ENCODE measurements around the gene TLCD5.

TLCD5 gene

GRCh38 chr11:120307476-120307875 is 17.6 kb upstream of the TLCD5 start:
- DNase-seq (ENCODE audit: low read depth in 2 of 2), result no peak

DNA sequence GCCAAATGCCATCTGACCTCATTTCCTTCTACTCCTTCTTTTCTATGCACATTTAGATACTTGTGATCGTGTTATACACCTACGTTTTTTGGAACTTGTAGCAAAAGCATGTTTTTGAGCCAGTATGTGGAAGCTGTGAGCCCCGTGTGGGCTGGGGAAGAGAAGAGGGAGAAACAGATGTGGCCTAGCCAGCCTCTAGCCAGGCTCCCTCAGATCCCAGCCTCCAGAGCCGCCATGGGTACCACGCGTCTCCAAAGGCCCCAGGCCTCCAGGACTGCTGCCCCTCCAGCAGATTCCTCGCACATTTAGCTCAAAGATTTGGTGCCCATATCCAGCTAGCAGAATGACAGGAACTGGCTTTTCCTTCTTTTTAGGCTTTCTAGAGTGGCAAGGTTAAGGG is 17.0 kb upstream of the TLCD5 start:
- DNase-seq (ENCODE audit: low read depth in 2 of 2), result no peak

DNA sequence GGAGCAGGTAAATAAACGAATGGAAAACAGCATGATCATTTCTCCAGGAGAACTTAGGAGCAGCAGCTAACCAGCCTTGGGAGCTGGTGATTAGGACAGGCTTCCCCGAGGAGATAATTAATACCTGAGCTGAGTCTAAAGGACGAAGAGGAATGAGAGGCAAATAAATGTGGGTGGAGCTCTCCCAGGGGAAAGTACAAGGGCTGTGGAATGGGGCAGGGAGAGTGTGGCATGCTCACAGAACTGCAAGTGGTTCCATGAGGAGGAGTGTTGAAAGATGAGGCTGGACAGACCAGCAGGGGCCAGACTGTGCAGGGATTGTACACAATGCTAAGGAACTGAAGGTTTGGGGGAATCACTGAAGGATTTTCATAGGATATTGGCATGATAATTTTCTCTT is 14.2 kb upstream of the TLCD5 start:
- no peak for DNase-seq (ENCODE audit: low read depth in 2 of 2)

DNA sequence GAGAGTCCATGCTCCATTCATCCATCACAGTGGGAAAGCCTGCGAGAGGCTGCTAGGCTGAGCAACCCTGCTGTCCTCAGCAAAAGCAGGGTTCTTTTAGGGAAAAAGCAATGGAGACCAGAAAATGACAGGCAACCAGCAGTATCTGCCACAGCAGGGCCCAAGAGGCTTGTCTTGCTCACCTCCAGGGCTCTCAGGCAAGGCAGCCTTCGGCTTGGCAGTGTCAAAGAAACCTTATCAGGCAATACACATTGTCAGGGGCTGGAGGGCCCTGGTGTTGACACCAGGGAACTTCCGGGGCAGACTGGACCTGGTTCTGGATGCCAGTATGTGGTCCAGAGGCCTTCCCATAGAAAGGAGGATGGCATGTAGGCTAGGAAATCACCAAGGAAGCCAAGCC is 10.2 kb upstream of the TLCD5 start:
- DNase-seq (ENCODE audit: low read depth in 2 of 2), result no peak

DNA sequence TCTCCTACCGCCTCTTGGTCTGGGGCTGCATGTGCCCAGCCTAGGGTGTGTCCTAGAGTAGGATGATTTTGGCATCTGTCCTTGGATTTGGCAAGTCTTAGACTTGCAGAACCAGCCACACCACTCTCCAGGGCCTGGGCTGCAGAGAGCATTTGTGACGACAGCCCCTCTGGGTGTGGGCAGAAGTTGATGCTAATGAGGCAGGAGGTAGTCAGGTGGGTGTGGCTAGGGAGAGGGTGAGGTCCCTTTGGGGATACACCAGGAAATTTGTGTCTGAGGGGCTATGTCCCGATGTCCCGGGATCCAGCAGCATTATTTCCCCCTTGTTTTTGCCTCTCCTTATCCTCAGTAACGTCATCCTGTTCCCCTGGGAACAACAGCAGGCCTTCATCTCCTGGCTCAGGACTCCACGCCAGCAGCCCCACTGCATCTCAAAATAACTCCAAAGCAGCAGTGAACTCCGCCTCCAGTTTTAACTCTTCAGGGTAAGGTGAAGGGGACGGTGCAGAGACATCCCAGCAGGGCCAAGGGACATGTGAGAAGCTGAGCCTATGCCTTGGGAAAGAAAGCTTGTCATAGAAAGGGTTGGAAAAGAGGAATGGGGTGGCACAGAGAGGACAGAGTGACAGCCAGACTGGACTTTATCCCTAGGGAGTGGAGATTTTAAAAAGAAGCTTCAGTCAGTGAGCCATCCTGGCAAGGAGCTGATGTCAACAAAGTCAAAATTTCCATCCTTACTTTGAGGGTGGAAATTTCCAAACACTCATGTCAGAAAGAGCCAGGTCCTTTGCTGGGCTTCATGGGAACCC is 8.0 kb upstream of the TLCD5 start:
- DNase-seq (ENCODE audit: low read depth in 2 of 2), result no peak

GRCh38 chr11:120317689-120318480 is 7.2 kb upstream of the TLCD5 start:
- no peak for DNase-seq (ENCODE audit: low read depth in 2 of 2)

- DNase-seq (ENCODE audit: low read depth in 2 of 2), result no peak
Observed at GRCh38 chr11:120318906-120319305, 6.2 kb upstream of the TLCD5 start.

DNA sequence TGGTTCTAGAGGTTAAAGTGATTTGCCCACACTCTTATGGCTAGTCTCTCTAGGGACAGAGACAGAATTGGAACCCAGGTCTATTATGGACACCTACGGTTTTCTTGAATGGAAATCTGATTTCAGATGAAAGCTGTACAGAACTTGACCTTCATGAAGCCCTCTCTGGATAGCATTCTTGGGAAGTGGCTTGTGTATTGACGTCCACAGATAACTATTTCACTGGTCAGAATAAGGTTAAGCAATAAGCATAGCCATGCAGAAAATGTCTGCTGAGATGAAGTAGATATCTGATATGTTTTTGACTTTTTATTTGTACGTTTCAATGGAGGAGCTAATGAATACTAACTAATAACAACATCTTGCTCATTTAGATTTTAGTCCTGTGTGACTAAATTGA is 1.1 kb downstream of the TLCD5 start:
- no peak for DNase-seq (ENCODE audit: low read depth in 2 of 2)

- no peak for DNase-seq (ENCODE audit: low read depth in 2 of 2)
Observed at GRCh38 chr11:120326845-120327281, 1.8 kb downstream of the TLCD5 start.

GRCh38 chr11:120327311-120327710 is 2.2 kb downstream of the TLCD5 start:
- DNase-seq (ENCODE audit: low read depth in 2 of 2), result no peak

- no peak for DNase-seq (ENCODE audit: low read depth in 2 of 2)
Observed at GRCh38 chr11:120329556-120329955, 4.5 kb downstream of the TLCD5 start.

DNA sequence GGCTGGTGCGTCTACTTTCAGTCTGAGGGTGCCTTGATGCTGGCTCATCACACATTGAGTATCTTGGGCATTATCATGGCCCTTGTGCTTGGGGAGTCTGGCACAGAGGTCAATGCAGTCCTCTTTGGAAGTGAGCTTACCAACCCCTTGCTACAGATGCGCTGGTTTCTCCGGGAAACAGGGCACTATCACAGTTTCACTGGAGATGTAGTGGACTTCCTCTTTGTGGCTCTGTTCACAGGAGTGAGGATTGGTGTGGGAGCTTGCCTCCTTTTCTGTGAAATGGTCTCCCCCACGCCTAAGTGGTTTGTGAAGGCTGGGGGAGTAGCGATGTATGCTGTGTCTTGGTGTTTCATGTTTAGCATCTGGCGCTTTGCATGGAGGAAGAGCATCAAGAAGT is 4.9 kb downstream of the TLCD5 start:
- no peak for DNase-seq (ENCODE audit: low read depth in 2 of 2)

DNA sequence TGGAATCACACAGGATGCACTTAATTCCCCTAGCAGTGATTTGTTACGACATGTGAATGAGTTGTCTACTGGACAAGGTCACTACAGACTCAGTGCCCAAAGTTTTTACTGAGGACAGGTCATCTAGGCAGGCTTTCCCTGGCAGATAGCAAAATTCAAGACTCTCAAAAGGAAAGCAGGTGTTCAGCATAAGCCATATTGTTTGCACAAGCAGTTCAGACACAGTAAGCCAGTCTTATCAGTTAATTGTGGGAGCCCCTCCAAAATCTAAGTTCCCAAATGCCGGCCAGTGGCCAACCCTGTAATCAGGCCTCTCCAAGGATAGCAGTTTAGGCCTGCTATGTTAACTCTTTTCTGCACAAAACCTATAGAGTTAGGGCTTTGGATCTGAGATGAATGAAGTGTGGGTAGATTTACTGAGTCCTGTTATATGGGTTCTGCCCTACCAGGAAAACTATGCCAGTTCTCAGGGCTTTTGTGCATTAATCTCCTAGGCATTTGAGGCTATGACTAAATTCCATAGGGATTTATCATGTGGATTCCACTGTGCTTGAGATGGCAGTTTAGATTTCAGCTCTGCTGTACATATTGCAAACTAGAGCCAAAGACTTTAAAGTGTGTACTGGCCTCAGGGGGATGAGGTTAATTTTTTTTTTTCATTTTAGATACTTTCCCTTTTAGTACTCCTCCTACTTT is 6.3 kb downstream of the TLCD5 start:
- DNase-seq (ENCODE audit: low read depth in 2 of 2), result no peak

DNA sequence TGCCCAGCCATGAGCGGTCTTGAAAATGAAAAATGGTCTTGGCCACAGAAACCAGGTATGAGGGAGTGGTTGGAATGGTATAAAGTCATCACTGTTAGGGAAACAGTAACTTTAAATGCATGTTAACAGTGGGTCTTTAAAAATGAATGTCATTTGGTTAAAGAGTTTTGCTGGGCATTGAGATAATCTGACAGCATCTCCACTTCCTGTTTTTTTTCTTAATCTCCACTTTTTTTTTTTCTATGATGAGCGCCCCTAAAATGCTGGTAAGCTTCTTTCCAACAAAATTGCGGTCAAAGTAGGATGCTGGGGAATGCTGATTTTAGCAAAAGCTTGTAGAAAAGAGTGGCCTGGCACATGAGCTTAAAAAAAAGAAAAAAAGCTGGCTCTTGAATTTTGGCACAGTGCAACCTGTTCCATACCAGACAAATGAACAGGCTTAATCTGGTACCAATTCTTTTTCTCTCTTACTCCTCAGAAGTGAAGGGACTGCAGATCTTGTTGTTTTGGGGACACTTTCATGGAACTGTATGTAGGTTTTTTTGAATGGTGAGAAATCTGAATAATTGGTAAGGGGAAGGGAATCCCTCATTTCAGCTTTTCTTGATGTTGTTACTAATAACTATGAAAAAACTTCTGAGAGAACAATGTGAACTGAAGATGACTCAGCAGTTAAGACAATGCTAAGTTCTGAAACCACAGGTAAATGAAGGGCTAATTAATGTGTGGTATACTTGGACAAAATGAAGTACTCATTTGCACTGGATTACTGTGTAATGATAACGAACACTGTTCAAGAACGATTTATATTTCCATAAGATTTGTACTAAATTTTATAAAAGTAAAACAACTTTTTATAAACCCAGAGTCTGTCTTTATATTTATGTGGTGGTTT is 8.0 kb downstream of the TLCD5 start:
- DNase-seq (ENCODE audit: low read depth in 2 of 2), result no peak

- no peak for DNase-seq (ENCODE audit: low read depth in 2 of 2)
Observed at GRCh38 chr11:120333801-120334200, 8.7 kb downstream of the TLCD5 start.

DNA sequence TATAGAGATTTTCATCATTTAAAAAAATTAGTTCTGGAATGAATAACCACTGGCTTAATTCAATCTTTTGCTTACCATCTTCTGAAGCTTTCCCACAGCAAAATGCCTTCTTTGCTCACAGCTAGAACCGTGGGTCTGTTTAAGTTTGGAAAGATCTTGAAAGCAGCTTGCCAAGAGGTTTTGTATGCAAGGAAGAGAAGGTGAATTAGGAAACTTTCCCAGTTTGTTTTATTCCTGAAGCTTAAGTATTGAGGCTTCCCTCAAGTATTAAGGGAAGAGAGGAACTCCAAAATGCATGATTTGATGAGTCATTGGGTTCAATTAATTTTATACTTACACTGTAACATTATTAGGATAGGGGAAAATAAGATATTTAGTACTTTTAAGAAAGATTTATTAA is 9.2 kb downstream of the TLCD5 start:
- no peak for DNase-seq (ENCODE audit: low read depth in 2 of 2)

GRCh38 chr11:120334894-120335462 is 9.9 kb downstream of the TLCD5 start:
- DNase-seq (ENCODE audit: low read depth in 2 of 2), result peak in 1 of 2 donors; percentile 23

DNA sequence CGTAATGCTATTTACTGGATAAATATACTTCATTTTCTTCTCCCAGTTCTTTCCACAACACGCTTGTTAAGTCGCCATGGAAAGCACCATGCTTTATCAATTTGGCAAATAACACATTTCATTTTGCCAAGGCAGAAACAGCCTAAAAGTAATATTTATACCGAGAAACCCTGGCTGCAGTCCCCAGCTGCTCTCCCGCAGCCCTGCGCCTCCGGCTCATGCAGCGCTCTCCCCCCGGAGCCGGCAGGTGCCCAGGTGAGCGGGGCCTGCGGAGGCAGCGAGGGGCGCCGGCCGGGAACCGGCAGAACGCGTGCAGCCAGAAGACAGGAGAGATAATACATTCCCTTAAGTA is 10.4 kb downstream of the TLCD5 start:
- DNase-seq (ENCODE audit: low read depth in 2 of 2), result no peak

- DNase-seq (ENCODE audit: low read depth in 2 of 2), result peak; percentile 43 to 55
Observed at GRCh38 chr11:120335908-120336640, 11.0 kb downstream of the TLCD5 start, which contains the start of gene ARHGEF12. Gene ARHGEF12, plus strand, starts transcription at chr11:120336413. Its CDS starts 831 bp downstream, at chr11:120337244.

- peak in 1 of 2 donors; percentile 0 for DNase-seq (ENCODE audit: low read depth in 2 of 2)
Observed at GRCh38 chr11:120336641-120337354, 11.7 kb downstream of the TLCD5 start.
